GM19372 (cell line): ENCODE data around the gene ADGRG2.
"Not testable (repeated sequence)": the region's sequence is repeated elsewhere in the genome, so short reads cannot be mapped to it uniquely, and the experiment has no call there.

Experiments used
- ATAC-seq: cut with Tn5 transposase; IDR thresholded peaks from one replicate; pipeline ENCODE4 v1.9.1; 2021; ENCODE audit warnings: mild to moderate bottlenecking, low read depth, moderate library complexity; ENCODE audit not compliant: unreplicated experiment

Gene ADGRG2

GRCh38 chrX:19089555-19090040 lies 32.7 kb downstream of the ADGRG2 start:
- ATAC-seq, result no peak

GRCh38 chrX:19086102-19086772 lies 36.0 kb downstream of the ADGRG2 start:
- no peak for ATAC-seq

GRCh38 chrX:19085666-19086065 lies 36.6 kb downstream of the ADGRG2 start:
- ATAC-seq, result no peak

GRCh38 chrX:19075754-19076153 lies 46.5 kb downstream of the ADGRG2 start:
- no peak for ATAC-seq

GRCh38 chrX:19072372-19072771 lies 49.9 kb downstream of the ADGRG2 start:
- ATAC-seq, result no peak

- no peak for ATAC-seq
Measured at GRCh38 chrX:19070555-19070994, 51.7 kb downstream of the ADGRG2 start.

GRCh38 chrX:19066987-19067386 lies 55.3 kb downstream of the ADGRG2 start:
- not testable (repeated sequence) for ATAC-seq

- no peak for ATAC-seq
Measured at GRCh38 chrX:19065535-19065934, 56.7 kb downstream of the ADGRG2 start.

GRCh38 chrX:19064175-19064574 lies 58.1 kb downstream of the ADGRG2 start:
- ATAC-seq, result no peak

GRCh38 chrX:19063030-19063429 lies 59.2 kb downstream of the ADGRG2 start:
- no peak for ATAC-seq

- ATAC-seq, result no peak
Measured at GRCh38 chrX:19059067-19059466, 63.2 kb downstream of the ADGRG2 start.

GRCh38 chrX:19057856-19058255 lies 64.4 kb downstream of the ADGRG2 start:
- ATAC-seq, result no peak

GRCh38 chrX:19049110-19049509 lies 73.2 kb downstream of the ADGRG2 start:
- no peak for ATAC-seq

- no peak for ATAC-seq
Measured at GRCh38 chrX:19046343-19047215, 75.7 kb downstream of the ADGRG2 start.

GRCh38 chrX:19040373-19040772 lies 81.9 kb downstream of the ADGRG2 start:
- ATAC-seq, result no peak

- no peak for ATAC-seq
Measured at GRCh38 chrX:19034025-19034424, 88.2 kb downstream of the ADGRG2 start.

- ATAC-seq, result no peak
Measured at GRCh38 chrX:19030805-19031204, 91.5 kb downstream of the ADGRG2 start.

GRCh38 chrX:19028560-19028959 lies 93.7 kb downstream of the ADGRG2 start:
- ATAC-seq, result no peak

GRCh38 chrX:19024366-19024765 lies 97.9 kb downstream of the ADGRG2 start:
- ATAC-seq, result no peak

GRCh38 chrX:19019996-19020395 lies 102.3 kb downstream of the ADGRG2 start:
- no peak for ATAC-seq

- ATAC-seq, result no peak
Measured at GRCh38 chrX:19017271-19017670, 105.0 kb downstream of the ADGRG2 start.

- not testable (repeated sequence) for ATAC-seq
Measured at GRCh38 chrX:19016614-19017013, 105.7 kb downstream of the ADGRG2 start.
